A673 (cell line): ENCODE data around the gene CENPS.

Source experiments
- EZH2 ChIP-seq: fragments of 200-600 bp; sonication (generic); IDR thresholded peaks from 2 replicates; pipeline ENCODE4 v1.6.1; 2017; ENCODE audit warnings: borderline replicate concordance, low read depth, mild to moderate bottlenecking, mixed read lengths, antibody characterized with exemption, low read length; ENCODE audit not compliant: poor library complexity, severe bottlenecking
- TF ChIP-seq, protein P1 (sequence below): fragments of 300-800, 200-600 bp; sonication (generic); conservative IDR thresholded peaks from 2 replicates; pipeline ENCODE4 v1.5.1; 2017; ENCODE audit warnings: low read depth, mild to moderate bottlenecking, antibody characterized with exemption, low read length, moderate library complexity, mixed read lengths

DNA sequence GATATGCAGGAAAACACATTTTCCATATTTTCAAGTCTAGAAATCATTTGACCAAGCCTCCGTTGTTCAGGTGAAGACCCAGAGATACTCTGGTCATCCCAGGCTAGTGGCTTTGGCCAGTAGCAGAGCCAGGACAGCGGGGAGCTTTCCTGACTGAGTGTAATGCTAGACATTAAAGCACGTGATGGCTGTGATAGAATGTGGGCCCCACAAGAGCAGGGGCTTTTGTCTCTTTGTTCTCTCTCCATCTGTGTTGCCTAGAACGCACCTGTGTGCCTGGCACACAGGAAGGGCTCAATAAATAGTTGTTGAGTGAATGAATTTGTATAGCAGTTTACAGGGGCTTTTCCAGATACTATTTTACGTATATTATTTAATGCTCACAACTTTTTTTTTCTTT lies 10.6 kb downstream of the CENPS start:
- TF ChIP-seq, protein P1, sequence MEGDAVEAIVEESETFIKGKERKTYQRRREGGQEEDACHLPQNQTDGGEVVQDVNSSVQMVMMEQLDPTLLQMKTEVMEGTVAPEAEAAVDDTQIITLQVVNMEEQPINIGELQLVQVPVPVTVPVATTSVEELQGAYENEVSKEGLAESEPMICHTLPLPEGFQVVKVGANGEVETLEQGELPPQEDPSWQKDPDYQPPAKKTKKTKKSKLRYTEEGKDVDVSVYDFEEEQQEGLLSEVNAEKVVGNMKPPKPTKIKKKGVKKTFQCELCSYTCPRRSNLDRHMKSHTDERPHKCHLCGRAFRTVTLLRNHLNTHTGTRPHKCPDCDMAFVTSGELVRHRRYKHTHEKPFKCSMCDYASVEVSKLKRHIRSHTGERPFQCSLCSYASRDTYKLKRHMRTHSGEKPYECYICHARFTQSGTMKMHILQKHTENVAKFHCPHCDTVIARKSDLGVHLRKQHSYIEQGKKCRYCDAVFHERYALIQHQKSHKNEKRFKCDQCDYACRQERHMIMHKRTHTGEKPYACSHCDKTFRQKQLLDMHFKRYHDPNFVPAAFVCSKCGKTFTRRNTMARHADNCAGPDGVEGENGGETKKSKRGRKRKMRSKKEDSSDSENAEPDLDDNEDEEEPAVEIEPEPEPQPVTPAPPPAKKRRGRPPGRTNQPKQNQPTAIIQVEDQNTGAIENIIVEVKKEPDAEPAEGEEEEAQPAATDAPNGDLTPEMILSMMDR = no peak
- no peak for TF ChIP-seq EZH2
